Mucosa of stomach (tissue), 1 donor: ENCODE data around the gene LENG1.

Source experiments
- H3K27me3 ChIP-seq: one replicate; pipeline ENCODE4 v1.7.0; 2013; ENCODE audit warnings: mild to moderate bottlenecking, low read length; ENCODE audit not compliant: control insufficient read depth, insufficient read depth
- H3K36me3 ChIP-seq: one replicate; pipeline ENCODE4 v1.7.0; 2013; ENCODE audit warnings: low read length; ENCODE audit not compliant: control insufficient read depth, insufficient read depth
- H3K4me1 ChIP-seq: one replicate; pipeline ENCODE4 v1.7.0; 2013; ENCODE audit warnings: mild to moderate bottlenecking, low read length; ENCODE audit not compliant: control insufficient read depth, insufficient read depth
- H3K4me3 ChIP-seq: one replicate; pipeline ENCODE4 v1.7.0; 2013; ENCODE audit warnings: low read length
- H3K9ac ChIP-seq: one replicate; pipeline ENCODE4 v1.7.0; 2013; ENCODE audit warnings: mild to moderate bottlenecking, low read length, moderate library complexity
- H3K9me3 ChIP-seq: one replicate; pipeline ENCODE4 v1.7.0; 2013; ENCODE audit warnings: mild to moderate bottlenecking, low read length, moderate library complexity; ENCODE audit not compliant: control insufficient read depth
- donor health status: Pancreatic carcinoma.

LENG1 gene

GRCh38 chr19:54106716-54107115 is 52.8 kb downstream of the LENG1 start:
- H3K9me3 ChIP-seq, result no peaks in the 10 kb centered on the region
- peaks cover 7% of the 10 kb centered on the region for H3K4me1 ChIP-seq
- no peaks in the 10 kb centered on the region for H3K36me3 ChIP-seq
- no peaks in the 10 kb centered on the region for H3K27me3 ChIP-seq
- no peak overlapping the region for H3K9ac ChIP-seq
- H3K4me3 ChIP-seq, result no peak overlapping the region

DNA sequence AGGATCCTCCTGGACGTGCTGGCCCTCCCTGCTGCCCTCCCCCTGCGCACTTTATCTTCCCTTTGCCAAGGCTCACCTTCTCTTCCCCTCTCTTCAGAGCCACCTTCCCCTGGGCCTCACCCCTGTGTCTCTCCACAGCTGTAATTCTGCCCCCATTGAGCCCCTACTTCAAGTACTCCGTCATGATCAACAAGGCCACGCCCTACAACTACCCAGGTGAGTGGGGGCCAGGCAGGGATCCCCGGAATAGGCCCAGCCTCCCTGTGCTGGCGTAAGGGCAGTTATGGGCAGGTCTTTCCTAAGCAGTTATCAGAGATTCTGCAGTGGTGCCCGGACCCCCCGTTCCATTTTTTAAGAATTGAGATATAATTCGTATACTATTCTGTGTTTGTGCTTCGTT is 53.7 kb downstream of the LENG1 start:
- Histone ChIP-seq H3K4me1 (peaks cover 7% of the 10 kb centered on the region), H3K4me3 (no peak overlapping the region), H3K9me3 (no peaks in the 10 kb centered on the region), H3K9ac (no peak overlapping the region), H3K36me3 (no peaks in the 10 kb centered on the region), H3K27me3 (no peaks in the 10 kb centered on the region)
